ENCODE measurements around the gene CAMK2D.

- TF ChIP-seq PAX5 (IDR thresholded peaks at IDR 0.05; ENCODE audit: insufficient read depth, low read length, severe bottlenecking) (no peak), POLR2AphosphoS5 (IDR thresholded peaks at IDR 0.05; ENCODE audit: low read depth, low read length) (no peak), POLR2A (IDR thresholded peaks at IDR 0.05; ENCODE audit: low read depth, low read length) (no peak), TAF1 (IDR thresholded peaks at IDR 0.05; ENCODE audit: low read depth, low read length) (no peak)
These were observed 22.2 kb upstream of the CAMK2D start for GRCh38 chr4:113783701-113784100.
